Posterior vena cava (tissue), 2 donors: Measurements from ENCODE around the gene TMEM41B. TPM values are rescaled to one million over a fixed set of nuclear protein-coding genes. Genes with fewer than 3 reads are reported as not detected.

Source experiments
- total RNA-seq, 2 donors: library from RNA; stranded (reverse); fragmentation: NEBNext Ultra II Directional; extraction: Animal tissue kit (Norgen Biotek cat#: 25700); gene quantifications; one replicate each; pipeline ENCODE4 v1.2.1, GENCODE V29; 2021
- donor health status: DM: yes; HTN: yes; CAD: no.
- donor health status: DM: yes; HTN: yes; CAD: no.

Gene TMEM41B
- total RNA-seq, 2 donors from 2014 or later: 16.8 to 18.0 TPM

Other genes with a start within 250 kb of the TMEM41B start
- gene SCUBE2, start 223.0 kb downstream of the TMEM41B start, total RNA-seq: 1 to 10 TPM; 2.5 to 7.4 TPM
- 100 to 1,000 TPM in 1 of 2 donors, 10 to 100 TPM in 1; 97.4 to 132 TPM for gene DENND5A, start 49.2 kb downstream of the TMEM41B start, total RNA-seq
- gene IPO7, start 70.1 kb upstream of the TMEM41B start, total RNA-seq: 100 to 1,000 TPM; 107 to 169 TPM
- 10 to 100 TPM; 28.5 to 31.3 TPM for gene ZNF143, start 146.4 kb upstream of the TMEM41B start, total RNA-seq